GM12864 (cell line): Measurements from ENCODE around the gene SMG6.
A peak's percentile ranks its signal among the peaks of the same experiment; 100 is the strongest.
"Not testable (repeated sequence)": the region's sequence is repeated elsewhere in the genome, so short reads cannot be mapped to it uniquely, and the experiment has no call there.

Source experiments
- DNase-seq: peaks from one replicate; pipeline ENCODE4 v3.0.0-alpha.2; 2011; ENCODE audit warnings: low read depth
- H3K4me3 ChIP-seq: 2 replicates; pipeline ENCODE4 v1.5.1; 2011; ENCODE audit warnings: mild to moderate bottlenecking, low read depth, low read length, control low read depth
- TF ChIP-seq, protein P1 (sequence below): IDR thresholded peaks from 2 replicates; pipeline ENCODE4 v1.5.1; 2011; ENCODE audit warnings: low read depth, mild to moderate bottlenecking, moderate library complexity, low read length, control low read depth, inconsistent platforms; ENCODE audit errors: missing control alignments

Gene SMG6

DNA sequence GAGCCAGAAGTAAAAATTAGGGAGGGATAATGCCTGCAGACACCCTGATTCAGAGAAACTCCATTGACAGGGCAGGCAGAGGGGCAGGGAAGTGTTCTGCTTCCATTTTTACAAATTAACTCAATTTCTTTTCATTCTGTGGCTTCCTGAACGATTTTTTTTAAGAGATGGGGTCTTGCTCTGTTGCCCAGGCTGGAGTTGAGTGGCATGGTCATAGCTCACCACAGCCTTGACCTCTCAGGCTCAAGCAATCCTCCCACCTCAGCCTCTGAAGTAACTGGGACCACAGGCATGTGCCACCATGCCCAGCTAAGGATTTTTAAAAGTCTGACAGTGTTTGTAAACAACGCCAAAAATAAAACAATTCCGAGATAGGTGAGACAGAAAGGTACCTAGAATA lies 99.8 kb downstream of the SMG6 start:
- no peak overlapping the region for H3K4me3 ChIP-seq
- TF ChIP-seq, protein P1, sequence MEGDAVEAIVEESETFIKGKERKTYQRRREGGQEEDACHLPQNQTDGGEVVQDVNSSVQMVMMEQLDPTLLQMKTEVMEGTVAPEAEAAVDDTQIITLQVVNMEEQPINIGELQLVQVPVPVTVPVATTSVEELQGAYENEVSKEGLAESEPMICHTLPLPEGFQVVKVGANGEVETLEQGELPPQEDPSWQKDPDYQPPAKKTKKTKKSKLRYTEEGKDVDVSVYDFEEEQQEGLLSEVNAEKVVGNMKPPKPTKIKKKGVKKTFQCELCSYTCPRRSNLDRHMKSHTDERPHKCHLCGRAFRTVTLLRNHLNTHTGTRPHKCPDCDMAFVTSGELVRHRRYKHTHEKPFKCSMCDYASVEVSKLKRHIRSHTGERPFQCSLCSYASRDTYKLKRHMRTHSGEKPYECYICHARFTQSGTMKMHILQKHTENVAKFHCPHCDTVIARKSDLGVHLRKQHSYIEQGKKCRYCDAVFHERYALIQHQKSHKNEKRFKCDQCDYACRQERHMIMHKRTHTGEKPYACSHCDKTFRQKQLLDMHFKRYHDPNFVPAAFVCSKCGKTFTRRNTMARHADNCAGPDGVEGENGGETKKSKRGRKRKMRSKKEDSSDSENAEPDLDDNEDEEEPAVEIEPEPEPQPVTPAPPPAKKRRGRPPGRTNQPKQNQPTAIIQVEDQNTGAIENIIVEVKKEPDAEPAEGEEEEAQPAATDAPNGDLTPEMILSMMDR, result no peak
- DNase-seq, result no peak

DNA sequence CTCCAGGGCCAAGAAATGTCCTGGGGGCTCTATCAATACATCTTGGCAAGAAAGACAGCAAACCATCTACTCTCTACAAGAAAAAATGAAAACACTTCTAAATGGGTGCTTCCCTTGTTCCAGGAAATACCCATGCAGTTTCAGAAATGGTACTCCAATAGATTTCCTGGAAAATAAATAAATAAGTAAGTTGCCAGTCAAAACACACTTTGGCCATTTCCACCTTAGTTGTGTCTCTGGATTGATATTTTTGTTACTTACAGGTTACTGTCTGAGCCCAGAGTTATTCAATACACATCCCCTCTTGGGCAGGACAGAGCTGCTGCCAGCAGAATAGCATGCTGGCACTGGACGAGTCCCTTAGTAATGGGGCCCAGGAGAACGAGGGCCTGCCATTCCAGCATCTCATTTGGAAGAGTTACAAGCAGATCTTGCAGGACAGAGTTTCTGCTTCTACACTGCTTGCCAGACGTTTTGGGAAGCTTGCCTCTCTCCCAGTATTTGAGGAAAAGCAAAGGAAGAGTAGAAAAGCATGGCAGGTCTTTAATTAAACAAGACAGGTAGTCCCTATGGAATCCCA lies 100.5 kb downstream of the SMG6 start:
- DNase-seq, result no peak
- TF ChIP-seq, protein P1, result no peak
- no peak overlapping the region for H3K4me3 ChIP-seq

DNA sequence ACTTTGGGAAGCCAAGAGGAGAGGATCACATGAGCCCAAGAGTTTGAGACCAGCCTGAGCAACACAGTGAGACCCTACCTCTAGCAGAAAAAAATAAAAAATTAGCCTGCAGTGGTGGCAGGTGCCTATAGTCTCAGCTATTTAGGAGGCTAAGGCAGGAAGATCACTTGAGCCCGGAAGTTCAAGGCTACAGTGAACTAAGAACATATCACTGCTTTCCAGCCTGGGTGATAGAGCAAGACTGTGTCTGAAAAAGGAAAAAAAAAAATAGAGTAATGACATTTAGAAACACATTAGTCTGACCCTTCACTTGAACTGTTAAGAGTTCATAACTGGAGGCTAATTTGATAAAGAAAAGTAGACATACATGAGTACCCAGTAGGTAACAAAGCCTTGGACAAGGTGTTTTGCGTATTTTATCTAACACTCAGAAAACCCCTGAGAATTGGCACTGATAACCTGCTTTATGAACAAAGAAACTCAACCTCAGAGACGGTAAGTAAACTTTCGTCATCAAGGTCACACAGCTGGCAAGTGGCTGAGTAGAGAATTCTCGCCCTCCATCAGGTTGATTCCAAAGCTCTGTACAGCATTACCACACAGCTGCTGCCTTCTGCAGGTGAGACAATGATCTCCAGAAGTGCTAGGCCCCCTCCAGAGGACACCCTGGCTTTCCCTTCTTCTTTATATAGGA lies 101.1 kb downstream of the SMG6 start:
- TF ChIP-seq, protein P1, result no peak
- DNase-seq, result no peak

DNA sequence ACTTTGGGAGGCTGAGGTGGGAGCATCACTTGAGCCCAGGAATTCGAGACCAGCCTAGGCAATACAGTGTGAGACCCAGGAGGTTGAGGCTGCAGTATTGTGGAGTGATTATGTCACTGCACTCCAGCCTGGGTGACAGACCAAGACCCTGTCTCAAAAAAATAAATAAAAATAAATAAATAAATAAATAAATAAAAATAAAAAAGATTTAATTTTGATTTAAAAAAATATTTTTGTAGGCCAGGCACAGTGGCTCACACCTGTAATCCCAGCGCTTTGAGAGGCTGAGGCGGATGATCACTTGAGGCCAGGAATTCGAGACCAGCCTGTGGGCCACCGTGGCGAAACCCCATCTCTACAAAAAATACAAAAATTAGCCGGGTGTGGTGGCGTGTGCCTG lies 104.2 kb downstream of the SMG6 start:
- not testable (repeated sequence) for DNase-seq, H3K4me3 ChIP-seq

More for the DNA sequence above, 101.1 kb downstream of the SMG6 start:
- no peak overlapping the region for H3K4me3 ChIP-seq

DNA sequence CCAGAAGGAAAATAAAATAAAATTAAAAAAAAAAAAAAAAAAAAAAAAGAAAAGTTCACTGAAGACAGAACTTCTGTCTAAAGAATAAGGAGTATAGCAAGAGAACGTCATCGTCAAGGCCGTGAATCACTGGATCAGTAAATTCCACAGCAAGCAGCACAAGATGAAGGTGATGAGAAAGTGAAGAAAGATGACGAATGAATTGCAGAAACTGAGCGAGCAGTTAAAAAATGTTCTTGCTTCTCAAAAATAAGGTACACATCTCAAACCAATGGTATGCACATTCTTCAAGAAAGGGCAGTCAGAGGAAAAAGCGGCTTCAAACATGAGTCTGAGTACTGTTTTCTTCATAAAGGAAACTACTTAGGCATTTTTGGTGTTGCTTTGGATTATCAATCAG lies 104.7 kb downstream of the SMG6 start:
- H3K4me3 ChIP-seq, result no peak overlapping the region
- no peak for DNase-seq
- TF ChIP-seq, protein P1, result no peak

DNA sequence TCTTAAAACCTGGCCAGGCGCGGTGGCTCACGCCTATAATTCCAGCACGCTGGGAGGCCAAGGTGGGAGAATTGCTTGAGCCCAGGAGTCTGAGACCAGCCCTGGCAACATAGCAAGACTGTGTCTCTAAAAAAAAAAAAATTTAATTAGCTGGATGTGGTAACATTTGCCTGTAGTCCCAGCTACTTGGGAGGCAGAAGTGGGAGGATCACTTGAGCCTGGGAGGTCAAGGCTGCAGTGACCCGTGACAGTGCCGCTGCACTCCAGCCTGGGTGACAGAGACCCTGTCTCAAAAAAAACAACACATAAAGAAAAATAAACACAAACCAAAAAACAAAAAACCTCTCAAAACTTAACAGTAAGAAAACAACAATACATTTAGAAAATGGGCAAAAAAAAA lies 106.3 kb downstream of the SMG6 start:
- no peak for DNase-seq
- TF ChIP-seq, protein P1, result no peak
- no peak overlapping the region for H3K4me3 ChIP-seq

DNA sequence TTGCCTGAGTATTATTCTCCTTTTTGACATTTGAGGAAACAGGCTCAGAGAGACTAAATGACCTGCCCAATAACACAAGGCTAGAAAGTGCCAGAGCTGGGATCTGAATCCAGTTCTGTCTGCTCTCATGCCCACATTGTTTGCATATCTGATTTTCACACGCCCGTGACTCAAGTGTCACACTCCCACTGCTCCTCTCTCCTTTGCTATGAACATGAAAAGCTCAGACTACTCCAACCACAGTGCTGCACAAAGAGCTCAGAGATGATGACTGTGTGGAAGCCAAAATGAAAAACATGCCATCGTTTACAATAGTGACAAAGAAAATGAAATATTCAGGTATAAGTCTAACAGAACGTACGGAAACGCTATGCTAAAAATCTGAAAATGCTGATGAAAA lies 107.9 kb downstream of the SMG6 start:
- DNase-seq, result peak; percentile 39
- H3K4me3 ChIP-seq, result no peak overlapping the region
- TF ChIP-seq, protein P1, result no peak
